ENCODE measurements around the gene KREMEN1. TPM values are rescaled to one million over a fixed set of nuclear protein-coding genes. Genes with fewer than 3 reads are reported as not detected.

The KREMEN1 gene
- total and polyA plus RNA-seq, 2 of the 4 experiments (the other 2 are of a cell fraction) = 2.9 to 4.6 TPM

DNA sequence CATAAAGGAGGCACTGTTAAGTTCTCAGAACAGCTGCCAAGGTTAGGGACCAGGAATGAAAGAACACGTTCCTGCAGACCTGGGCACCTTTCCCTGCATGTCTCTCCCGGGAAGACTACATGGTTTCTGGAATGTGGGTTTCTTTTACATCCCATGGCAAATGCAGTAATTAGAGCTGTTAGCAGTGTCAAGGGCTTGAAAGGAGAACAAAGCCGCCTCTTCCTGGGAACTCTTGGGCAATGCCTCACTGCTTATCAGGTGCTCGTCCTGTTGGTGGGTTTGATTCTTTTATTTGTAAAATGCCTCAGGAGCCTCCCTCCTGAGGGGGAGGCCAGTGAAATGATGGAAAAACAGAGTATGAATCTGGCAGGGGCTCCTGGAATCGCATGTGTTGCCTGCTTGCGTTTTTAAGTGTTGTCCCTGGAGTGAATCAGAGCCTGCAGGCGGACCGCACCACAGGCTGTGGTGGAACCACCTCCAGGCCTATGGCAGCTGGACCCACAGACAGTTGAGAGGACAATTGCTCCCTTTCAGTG lies 10.5 kb upstream of the KREMEN1 start:
- H3K9me1 ChIP-seq (ENCODE audit: insufficient read depth, low read length) = no peaks in the 10 kb centered on the region
- 52% methylated on average over 3 of the region's 8 CpGs; no CpG with 5 or more reads in 1 of the 2 experiments for WGBS, 2 experiments (ENCODE audit: extremely low coverage in 2 of 2, insufficient read length in 1 of 2)
- no peaks in the 10 kb centered on the region for H4K20me1 ChIP-seq (ENCODE audit: insufficient read depth, low read length)
- H3K14ac ChIP-seq (replicated peaks; ENCODE audit: low read depth, low read length) = no peak overlapping the region
- H4K8ac ChIP-seq (ENCODE audit: low read depth in 2 of 2, low read length in 2 of 2) = no peak overlapping the region
- no peak overlapping the region for H3K27ac ChIP-seq (ENCODE audit: insufficient read depth, low read length)
- H4K91ac ChIP-seq (ENCODE audit: insufficient read depth, low read depth, low read length) = no peak overlapping the region
- intact Hi-C loops (cut with micrococcal nuclease) = no loop called here
- POLR2A ChIA-PET (ENCODE audit: unreplicated experiment) = no interaction called here
- H2BK120ac ChIP-seq (ENCODE audit: low read depth, low read length) = no peak overlapping the region
- no peaks in the 10 kb centered on the region for H3K4me1 ChIP-seq (ENCODE audit: control insufficient read depth, insufficient read depth, low read length)
- no peak overlapping the region for H2AK5ac ChIP-seq (ENCODE audit: low read depth, low read length)
- no peaks in the 10 kb centered on the region for H3K79me1 ChIP-seq (ENCODE audit: low read depth in 1 of 2, low read length in 2 of 2)
- DNase-seq (no peak), ATAC-seq (ENCODE audit: low read depth) (no peak)
- no peaks in the 10 kb centered on the region for H3K9me3 ChIP-seq (ENCODE audit: control insufficient read depth, insufficient read depth, low read length)
- H3K56ac ChIP-seq (ENCODE audit: extremely low read depth, insufficient read depth, low read length) = no peak overlapping the region
- no peak overlapping the region for H2BK15ac ChIP-seq (ENCODE audit: low read depth, low read length)
- no peak overlapping the region for H3K4me3 ChIP-seq (ENCODE audit: insufficient read depth, low read depth, low read length)
- H2BK5ac ChIP-seq (ENCODE audit: low read depth, low read length, poor library complexity, severe bottlenecking) = no peak overlapping the region
- no peak overlapping the region for H3K4ac ChIP-seq (ENCODE audit: low read depth, low read length)
- H3K18ac ChIP-seq (ENCODE audit: low read depth, low read length) = no peak overlapping the region
- in situ Hi-C loops (cut with MboI; ENCODE audit: low sequenced_read_pairs) = no loop called here
- no peak overlapping the region for H2BK20ac ChIP-seq (ENCODE audit: low read depth, low read length)
- CTCF ChIA-PET = no interaction called here
- H2AK9ac ChIP-seq (replicated peaks; ENCODE audit: low read depth, low read length, poor library complexity) = peak overlapping the region; percentile 10
- H2AFZ ChIP-seq (replicated peaks; ENCODE audit: low read length, poor library complexity) = no peak overlapping the region
- TF ChIP-seq MAFK (IDR thresholded peaks at IDR 0.05; ENCODE audit: low read depth, low read length) = no peak
- TF ChIP-seq FOS (IDR thresholded peaks at IDR 0.05; ENCODE audit: low read depth, low read length) = no peak
- no peak for TF ChIP-seq SMC3 (IDR thresholded peaks at IDR 0.05; ENCODE audit: low read depth, low read length)
- TF ChIP-seq RAD21 (IDR thresholded peaks at IDR 0.05; ENCODE audit: low read length) = no peak
- TF ChIP-seq RFX5 (IDR thresholded peaks at IDR 0.05; ENCODE audit: low read depth, low read length) = no peak
- TF ChIP-seq, protein P1, sequence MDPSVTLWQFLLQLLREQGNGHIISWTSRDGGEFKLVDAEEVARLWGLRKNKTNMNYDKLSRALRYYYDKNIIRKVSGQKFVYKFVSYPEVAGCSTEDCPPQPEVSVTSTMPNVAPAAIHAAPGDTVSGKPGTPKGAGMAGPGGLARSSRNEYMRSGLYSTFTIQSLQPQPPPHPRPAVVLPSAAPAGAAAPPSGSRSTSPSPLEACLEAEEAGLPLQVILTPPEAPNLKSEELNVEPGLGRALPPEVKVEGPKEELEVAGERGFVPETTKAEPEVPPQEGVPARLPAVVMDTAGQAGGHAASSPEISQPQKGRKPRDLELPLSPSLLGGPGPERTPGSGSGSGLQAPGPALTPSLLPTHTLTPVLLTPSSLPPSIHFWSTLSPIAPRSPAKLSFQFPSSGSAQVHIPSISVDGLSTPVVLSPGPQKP (IDR thresholded peaks at IDR 0.05; ENCODE audit: borderline replicate concordance, low read depth, low read length) = no peak
- TF ChIP-seq BHLHE40 (IDR thresholded peaks at IDR 0.05; ENCODE audit: low read depth, low read length) = no peak
- no peak for TF ChIP-seq CHD1 (IDR thresholded peaks at IDR 0.05; ENCODE audit: low read depth, low read length)
- no peak for TF ChIP-seq RCOR1 (IDR thresholded peaks at IDR 0.05; ENCODE audit: insufficient replicate concordance, low read length)
- no peak for TF ChIP-seq MAZ (IDR thresholded peaks at IDR 0.05; ENCODE audit: borderline replicate concordance, low read depth, low read length)
- TF ChIP-seq, protein P2, sequence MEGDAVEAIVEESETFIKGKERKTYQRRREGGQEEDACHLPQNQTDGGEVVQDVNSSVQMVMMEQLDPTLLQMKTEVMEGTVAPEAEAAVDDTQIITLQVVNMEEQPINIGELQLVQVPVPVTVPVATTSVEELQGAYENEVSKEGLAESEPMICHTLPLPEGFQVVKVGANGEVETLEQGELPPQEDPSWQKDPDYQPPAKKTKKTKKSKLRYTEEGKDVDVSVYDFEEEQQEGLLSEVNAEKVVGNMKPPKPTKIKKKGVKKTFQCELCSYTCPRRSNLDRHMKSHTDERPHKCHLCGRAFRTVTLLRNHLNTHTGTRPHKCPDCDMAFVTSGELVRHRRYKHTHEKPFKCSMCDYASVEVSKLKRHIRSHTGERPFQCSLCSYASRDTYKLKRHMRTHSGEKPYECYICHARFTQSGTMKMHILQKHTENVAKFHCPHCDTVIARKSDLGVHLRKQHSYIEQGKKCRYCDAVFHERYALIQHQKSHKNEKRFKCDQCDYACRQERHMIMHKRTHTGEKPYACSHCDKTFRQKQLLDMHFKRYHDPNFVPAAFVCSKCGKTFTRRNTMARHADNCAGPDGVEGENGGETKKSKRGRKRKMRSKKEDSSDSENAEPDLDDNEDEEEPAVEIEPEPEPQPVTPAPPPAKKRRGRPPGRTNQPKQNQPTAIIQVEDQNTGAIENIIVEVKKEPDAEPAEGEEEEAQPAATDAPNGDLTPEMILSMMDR (conservative IDR thresholded peaks at IDR 0.05; ENCODE audit: low read depth, low read length) = no peak
- TF ChIP-seq CEBPB (IDR thresholded peaks at IDR 0.05; ENCODE audit: low read depth, low read length) = no peak
- TF ChIP-seq NFE2L2 (IDR thresholded peaks at IDR 0.05; ENCODE audit: low read depth, low read length) = no peak
- no peak for TF ChIP-seq POLR2A (IDR thresholded peaks at IDR 0.05; ENCODE audit: low read depth, low read length)
- TF ChIP-seq, protein P3, sequence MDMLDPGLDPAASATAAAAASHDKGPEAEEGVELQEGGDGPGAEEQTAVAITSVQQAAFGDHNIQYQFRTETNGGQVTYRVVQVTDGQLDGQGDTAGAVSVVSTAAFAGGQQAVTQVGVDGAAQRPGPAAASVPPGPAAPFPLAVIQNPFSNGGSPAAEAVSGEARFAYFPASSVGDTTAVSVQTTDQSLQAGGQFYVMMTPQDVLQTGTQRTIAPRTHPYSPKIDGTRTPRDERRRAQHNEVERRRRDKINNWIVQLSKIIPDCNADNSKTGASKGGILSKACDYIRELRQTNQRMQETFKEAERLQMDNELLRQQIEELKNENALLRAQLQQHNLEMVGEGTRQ (IDR thresholded peaks at IDR 0.05; ENCODE audit: low read depth, low read length) = no peak
- no peak overlapping the region for H3K9ac ChIP-seq (ENCODE audit: low read depth, low read length)
- no peak overlapping the region for H4K5ac ChIP-seq (ENCODE audit: low read depth, low read length)
- dilution Hi-C loops (cut with HindIII; ENCODE audit: low sequenced_read_pairs, unreplicated experiment) = no loop called here
- no TSS peak for BruUV-seq (replicated peaks)
- no peak overlapping the region for H3K4me2 ChIP-seq (ENCODE audit: low read depth, low read length)
- no peak overlapping the region for H3K23ac ChIP-seq (ENCODE audit: low read depth, low read length)
- H3K27me3 ChIP-seq (ENCODE audit: control insufficient read depth, insufficient read depth, low read length) = peaks cover 17% of the 10 kb centered on the region
- H3K36me3 ChIP-seq (ENCODE audit: control insufficient read depth, insufficient read depth, low read length) = no peaks in the 10 kb centered on the region
